AG09319 (cell line): ENCODE results near the gene NEK7.

ENCODE experiments used
- DNase-seq: peaks from one replicate; pipeline ENCODE4 v3.0.0-alpha.2; 2010; ENCODE audit warnings: low read depth; ENCODE audit errors: extremely low read depth
- CTCF ChIP-seq: IDR thresholded peaks from 2 replicates; pipeline ENCODE4 v1.5.1; 2011; ENCODE audit warnings: low read depth, mild to moderate bottlenecking, inconsistent platforms, low read length, moderate library complexity

The NEK7 gene

GRCh38 chr1:198156111-198156744 lies 570 bp upstream of the NEK7 start:
- DNase-seq: no peak
- peak; percentile 83 for TF ChIP-seq CTCF

- TF ChIP-seq CTCF: no peak
- DNase-seq: peak; percentile 89
Measured at GRCh38 chr1:198157241-198157846, 546 bp downstream of the NEK7 start.

- TF ChIP-seq CTCF: no peak
- DNase-seq: no peak
Measured at GRCh38 chr1:198157847-198158725, 1.3 kb downstream of the NEK7 start.

- no peak for TF ChIP-seq CTCF
- peak; percentile 65 for DNase-seq
Measured at GRCh38 chr1:198158735-198159589, 2.2 kb downstream of the NEK7 start.

GRCh38 chr1:198160222-198160621 lies 3.4 kb downstream of the NEK7 start:
- no peak for TF ChIP-seq CTCF
- DNase-seq: no peak

- TF ChIP-seq CTCF: no peak
- no peak for DNase-seq
Measured at GRCh38 chr1:198160946-198161614, 4.3 kb downstream of the NEK7 start.
